Stimulated activated CD8-positive, alpha-beta memory T cell treated with anti-CD3 and anti-CD28 coated beads, Interleukin-15, amount 100 ng/mL, for 24 hours (primary cell): ENCODE measurements around the gene CD79A.

Experiments
- DNase-seq: peaks from one replicate; pipeline ENCODE4 v3.0.0-alpha.2; 2020; ENCODE audit warnings: low read depth

CD79A gene

GRCh38 chr19:41919948-41920712 lies 43.1 kb downstream of the CD79A start:
- no peak for DNase-seq

- no peak for DNase-seq
Observed at GRCh38 chr19:41920882-41921576, 44.0 kb downstream of the CD79A start.

GRCh38 chr19:41921577-41922576 lies 44.8 kb downstream of the CD79A start:
- no peak for DNase-seq

- DNase-seq, result no peak
Observed at GRCh38 chr19:41922585-41922984, 45.5 kb downstream of the CD79A start.

- no peak for DNase-seq
Observed at GRCh38 chr19:41923045-41923788, 46.1 kb downstream of the CD79A start.

- DNase-seq, result no peak
Observed at GRCh38 chr19:41924151-41925145, 47.4 kb downstream of the CD79A start.

GRCh38 chr19:41925208-41926003 lies 48.3 kb downstream of the CD79A start:
- no peak for DNase-seq

- no peak for DNase-seq
Observed at GRCh38 chr19:41926028-41926762, 49.1 kb downstream of the CD79A start.

GRCh38 chr19:41926763-41927496 lies 49.9 kb downstream of the CD79A start:
- DNase-seq, result no peak

- DNase-seq, result no peak
Observed at GRCh38 chr19:41927497-41928192, 50.6 kb downstream of the CD79A start.

- no peak for DNase-seq
Observed at GRCh38 chr19:41928221-41928683, 51.2 kb downstream of the CD79A start, which contains the start of gene ERFL. TSS of gene ERFL (minus strand) at chr19:41928449. CDS start at chr19:41912919, 15,530 bp downstream.

GRCh38 chr19:41928754-41929535 lies 51.9 kb downstream of the CD79A start:
- DNase-seq, result no peak

GRCh38 chr19:41929536-41930071 lies 52.5 kb downstream of the CD79A start:
- DNase-seq, result no peak

GRCh38 chr19:41930322-41930722 lies 53.2 kb downstream of the CD79A start:
- DNase-seq, result no peak
